ENCODE measurements around the gene PARP14.
"Not testable (repeated sequence)": the region's sequence is repeated elsewhere in the genome, so short reads cannot be mapped to it uniquely, and the experiment has no call there.

The PARP14 gene

DNA sequence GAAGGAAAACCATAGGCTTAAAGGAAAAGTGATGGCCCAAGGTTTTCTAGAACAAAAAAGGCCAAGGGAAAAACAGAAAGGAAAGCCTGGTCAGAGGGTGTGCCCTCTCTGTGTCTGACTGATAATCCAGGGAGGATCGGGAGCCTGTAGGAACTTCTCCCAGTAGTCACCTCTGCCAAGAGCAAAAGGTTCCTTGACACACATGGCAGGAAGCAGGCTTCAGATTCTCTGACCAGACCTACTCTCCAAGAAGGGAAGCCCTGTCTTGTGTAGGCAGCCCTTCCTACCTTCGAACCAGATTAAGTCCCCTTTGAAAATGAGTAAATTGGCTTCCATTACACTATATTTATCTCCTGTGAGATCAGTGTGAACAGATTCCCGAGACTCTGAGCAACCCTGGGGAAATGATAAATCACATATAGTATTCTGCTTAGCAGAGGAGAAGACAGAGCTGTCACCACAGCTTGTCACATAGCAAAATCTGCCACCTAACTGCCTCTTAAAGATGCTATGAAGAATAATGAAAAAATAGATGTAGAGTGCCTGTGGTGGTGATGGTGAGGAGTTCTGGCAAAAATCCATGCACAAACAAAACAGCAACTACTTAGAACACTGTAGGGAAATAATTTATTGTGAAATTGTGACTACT, 38.8 kb downstream of the PARP14 start:
- DNase-seq = no peak

DNA sequence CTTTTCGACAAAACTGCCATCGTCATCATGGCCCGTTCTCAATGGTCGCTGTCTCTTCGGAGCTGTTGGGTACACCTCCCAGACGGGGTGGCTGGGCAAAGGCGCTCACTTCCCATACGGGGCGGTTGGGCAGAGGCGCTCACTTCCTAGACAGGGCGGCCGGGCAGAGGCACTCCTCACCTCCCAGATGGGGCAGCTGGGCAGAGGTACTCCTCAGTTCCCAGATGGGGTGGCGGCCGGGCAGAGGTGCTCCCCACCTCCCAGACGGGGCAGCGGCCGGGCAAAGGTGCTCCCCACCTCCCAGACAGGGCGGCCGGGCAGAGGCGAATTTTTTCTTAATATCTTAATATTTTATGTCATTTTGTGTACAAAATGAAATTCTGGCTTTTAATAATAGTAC, 44.5 kb downstream of the PARP14 start:
- DNase-seq = no peak

DNA sequence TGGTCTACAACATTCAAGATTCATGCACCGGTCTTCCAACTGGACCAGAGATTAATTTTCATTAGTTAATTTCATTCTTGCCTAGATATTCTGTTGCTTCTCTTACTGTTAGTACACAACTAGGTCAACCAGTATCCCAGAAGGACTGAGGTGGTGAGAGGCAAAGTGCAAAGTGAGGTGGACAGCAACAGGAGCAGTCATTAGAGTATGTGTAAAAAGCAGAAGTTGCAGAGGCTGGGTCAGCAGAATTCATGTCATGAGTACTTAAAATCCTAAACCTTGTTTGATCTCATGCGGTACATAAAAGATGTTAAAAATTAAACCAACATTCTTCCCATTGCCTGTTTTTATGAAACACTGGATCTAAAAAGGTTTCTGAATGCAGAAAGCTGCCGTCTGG, 46.7 kb downstream of the PARP14 start:
- DNase-seq = no peak

DNA sequence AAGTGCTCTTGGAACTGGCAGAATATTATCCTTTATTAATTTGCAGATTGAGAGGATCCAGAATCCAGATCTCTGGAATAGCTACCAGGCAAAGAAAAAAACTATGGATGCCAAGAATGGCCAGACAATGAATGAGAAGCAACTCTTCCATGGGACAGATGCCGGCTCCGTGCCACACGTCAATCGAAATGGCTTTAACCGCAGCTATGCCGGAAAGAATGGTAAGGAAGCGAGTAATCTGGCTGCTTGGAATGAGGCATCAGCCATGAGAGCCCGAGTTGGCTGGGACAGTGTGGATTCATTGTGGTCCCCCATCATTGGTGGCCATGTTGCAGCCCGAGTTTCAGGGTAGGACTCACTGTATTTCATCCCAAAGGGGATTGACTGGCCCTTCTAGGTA, 47.1 kb downstream of the PARP14 start:
- DNase-seq = no peak

DNA sequence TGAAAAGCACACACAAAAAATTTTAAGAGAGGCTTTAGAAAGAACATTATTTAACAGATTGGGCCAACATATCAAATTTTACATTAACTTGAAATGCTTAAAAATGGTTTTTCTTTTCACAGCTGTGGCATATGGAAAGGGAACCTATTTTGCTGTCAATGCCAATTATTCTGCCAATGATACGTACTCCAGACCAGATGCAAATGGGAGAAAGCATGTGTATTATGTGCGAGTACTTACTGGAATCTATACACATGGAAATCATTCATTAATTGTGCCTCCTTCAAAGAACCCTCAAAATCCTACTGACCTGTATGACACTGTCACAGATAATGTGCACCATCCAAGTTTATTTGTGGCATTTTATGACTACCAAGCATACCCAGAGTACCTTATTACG, 47.5 kb downstream of the PARP14 start:
- no peak for DNase-seq

DNA sequence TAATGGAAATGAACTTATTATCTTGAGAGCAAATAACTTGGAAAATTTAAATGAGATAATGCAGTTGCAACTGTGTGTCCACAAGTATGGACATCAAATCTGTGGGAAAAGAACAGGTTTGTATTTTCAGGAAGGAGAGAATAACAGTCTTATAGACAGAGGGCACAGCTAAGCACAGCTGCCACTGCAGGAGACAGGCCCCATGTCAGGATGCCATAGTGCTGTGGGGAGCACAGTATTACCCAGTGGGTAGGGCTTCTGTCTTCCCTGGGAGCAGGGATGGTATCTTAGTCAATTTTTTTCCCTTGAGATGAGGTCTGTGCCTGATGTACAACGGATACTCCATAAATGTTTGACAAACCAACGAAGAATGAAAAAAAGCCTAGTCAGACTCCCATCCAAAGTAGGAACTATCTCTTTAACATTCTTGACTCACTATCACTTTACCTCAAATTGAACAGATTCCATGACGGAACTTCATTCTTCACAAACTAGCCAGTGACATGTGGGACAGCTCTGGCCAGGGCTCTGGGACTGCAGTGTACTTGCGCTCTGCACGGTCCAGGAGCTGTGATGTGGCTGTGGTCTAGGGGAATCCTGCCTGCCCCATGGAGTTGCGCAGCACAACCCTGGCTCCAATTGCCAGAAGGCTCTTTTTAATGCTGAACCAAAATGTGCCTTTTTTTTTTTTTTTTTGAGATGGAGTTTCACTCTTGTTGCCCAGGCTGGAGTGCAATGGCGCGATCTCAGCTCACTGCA, 48.3 kb downstream of the PARP14 start:
- no peak for DNase-seq

DNA sequence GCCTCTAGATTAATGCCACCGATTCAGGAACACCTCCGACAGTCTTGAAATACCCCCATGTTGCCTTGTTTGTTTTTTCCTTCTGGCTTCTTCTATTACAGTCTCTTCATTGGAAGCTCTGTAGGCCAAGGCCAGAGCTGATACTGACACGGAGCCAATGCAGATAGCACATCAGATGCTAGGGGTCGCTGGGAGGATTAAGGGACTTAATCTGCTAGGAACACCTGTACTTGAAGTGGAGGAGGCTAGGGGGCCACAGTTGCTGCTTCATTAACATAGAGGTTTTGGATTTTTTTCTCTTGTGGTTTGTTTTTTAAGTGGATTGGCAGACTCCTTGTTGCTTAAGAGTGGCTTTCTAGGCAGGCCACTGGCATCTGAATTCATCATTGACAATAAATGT, 49.6 kb downstream of the PARP14 start:
- no peak for DNase-seq

DNA sequence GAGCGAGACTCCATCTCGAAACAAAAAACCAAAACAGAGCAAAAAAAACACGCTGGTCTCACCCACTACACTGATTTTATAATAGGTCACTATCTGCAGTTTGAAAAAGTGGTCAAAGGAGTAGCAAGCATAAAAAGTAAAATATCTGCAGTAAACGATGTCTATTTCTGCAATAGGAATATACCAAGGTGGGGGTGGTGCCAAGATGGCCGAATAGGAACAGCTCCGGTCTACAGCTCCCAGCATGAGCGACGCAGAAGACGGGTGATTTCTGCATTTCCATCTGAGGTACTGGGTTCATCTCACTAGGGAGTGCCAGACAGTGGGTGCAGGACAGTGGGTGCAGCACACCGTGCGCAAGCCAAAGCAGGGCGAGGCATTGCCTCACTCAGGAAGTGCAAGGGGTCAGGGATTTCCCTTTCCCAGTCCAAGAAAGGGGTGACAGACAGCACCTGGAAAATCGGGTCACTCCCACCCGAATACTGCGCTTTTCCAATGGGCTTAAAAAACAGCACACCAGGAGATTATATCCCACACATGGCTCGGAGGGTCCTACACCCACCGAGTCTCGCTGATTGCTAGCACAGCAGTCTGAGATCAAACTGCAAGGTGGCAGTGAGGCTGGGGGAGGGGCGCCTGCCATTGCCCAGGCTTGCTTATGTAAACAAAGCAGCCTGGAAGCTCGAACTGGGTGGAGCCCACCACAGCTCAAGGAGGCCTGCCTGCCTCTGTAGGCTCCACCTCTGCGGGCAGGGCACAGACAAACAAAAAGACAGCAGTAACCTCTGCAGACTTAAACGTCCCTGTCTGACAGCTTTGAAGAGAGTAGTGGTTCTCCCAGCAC, 52.3 kb downstream of the PARP14 start:
- DNase-seq = peak; percentile 65

DNA sequence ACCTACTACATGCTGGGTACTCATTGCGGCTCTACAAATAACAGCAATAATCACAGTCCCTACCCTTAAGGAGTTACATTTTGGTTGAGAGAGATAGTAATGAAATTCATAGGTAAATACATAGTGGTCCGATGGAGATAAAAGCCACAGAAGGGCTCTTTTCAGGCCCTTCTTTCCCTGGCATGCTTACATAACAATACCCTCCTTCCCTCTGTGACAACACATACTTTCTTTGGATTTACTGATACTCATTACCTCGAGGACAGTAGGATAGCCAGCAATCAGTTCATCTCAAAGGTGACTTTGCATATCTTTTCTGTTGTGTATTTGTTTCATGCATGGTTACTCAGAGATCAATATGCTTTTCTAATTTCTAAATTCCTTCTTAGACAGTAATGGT, 58.5 kb downstream of the PARP14 start:
- no peak for DNase-seq

DNA sequence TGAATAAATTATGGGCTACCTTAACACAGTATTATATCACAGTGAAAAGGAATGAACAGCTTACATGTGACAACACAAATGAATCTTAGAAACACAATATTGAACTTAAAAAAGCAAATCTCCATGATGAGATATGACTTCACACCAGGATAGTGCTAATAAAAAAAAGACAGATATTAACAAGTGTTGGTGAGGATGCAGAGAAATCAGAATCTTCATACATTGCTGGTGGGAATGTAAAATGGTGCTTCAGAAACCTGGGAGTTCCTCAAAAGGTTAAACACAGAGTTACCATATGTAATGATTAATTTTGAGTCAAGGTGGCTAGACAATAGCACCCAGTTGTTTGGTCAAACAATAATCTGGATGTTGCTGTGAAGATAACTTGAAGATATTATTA, 61.6 kb downstream of the PARP14 start:
- no peak for DNase-seq

DNA sequence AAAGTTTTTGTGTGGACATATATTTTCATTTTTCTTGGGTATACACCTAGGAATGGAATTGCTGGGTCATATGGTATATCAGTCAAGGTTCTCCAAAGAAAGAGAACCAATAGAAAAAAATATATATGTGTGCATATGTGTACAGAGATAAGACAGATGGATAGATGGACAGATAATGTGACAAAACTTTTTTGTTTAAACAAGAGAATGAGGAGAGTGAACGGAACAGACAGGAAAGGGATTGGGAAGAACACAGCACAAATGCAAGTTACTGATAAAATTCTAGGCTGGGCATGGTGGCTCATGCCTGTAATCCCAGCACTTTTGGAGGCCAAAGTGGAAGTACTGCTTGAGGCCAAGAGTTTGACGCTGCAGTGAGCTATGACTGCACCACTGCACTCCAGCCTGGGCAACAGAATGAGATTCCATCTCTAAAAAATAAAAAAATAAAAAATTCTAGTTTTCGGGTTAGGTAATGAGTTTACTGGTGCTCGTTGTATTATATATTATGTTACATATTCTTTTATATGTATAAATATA, 63.0 kb downstream of the PARP14 start:
- DNase-seq = no peak

DNA sequence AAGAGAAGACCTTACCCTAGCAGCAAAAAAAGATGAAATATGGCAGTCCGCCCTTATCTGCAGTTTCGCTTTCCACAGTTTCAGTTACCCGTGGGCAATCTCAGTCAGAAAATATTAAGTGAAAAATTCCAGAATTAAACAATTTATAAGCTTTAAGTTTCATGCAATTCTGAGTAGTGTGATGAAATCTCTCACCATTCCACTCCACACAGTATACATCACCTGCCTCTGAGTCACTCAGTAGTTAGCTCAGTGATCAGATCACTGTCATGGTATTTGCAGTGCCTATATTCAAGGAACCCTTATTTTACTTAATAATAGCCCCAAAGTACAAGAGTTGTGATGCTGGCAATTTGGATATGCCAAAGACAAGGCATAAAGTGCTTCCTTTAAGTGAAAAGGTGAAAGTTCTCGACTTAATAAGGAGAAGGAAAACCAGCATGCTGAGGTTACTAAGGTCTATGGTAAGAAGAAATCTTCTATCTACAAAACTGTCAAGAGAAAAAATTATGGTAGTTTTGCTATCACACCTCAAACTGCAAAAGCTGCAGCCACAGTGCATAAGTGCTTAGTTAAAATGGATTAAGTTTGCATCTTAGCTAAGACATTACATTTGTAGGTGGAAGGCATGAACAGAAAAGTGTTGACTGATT, 64.9 kb downstream of the PARP14 start:
- no peak for DNase-seq

DNA sequence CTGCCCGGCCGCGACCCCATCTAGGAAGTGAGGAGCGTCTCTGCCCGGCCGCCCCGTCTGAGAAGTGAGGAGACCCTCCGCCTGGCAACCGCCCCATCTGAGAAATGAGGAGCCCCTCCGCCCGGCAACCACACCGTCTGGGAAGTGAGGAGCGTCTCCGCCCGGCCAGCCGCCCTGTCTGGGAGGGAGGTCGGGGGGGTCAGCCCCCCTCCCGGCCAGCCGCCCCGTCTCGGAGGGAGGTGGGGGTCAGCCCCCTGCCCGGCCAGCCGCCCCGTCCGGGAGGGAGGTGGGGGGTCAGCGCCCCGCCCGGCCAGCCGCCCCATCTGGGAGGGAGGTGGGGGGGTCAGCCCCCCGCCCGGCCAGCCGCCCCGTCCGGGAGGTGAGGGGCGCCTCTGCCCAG, 66.7 kb downstream of the PARP14 start:
- not testable (repeated sequence) for DNase-seq

DNA sequence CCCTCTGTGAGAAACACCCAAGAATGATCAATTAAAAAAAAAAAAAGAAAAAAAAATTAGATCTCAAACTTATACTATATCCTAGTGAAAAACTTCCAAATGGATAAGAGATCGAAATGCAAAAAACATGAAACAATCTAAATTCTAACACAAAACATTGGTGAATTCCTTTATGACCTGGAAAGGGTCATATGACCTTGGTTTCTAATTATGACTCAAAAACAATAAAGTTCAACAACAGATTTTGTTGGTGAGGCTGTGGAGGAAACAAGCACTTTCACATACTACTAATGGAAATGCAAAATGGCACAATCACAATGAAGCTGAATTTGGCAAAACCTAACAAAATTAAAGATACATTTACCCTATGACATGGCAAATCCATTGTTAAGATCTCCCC, 67.7 kb downstream of the PARP14 start:
- no peak for DNase-seq

DNA sequence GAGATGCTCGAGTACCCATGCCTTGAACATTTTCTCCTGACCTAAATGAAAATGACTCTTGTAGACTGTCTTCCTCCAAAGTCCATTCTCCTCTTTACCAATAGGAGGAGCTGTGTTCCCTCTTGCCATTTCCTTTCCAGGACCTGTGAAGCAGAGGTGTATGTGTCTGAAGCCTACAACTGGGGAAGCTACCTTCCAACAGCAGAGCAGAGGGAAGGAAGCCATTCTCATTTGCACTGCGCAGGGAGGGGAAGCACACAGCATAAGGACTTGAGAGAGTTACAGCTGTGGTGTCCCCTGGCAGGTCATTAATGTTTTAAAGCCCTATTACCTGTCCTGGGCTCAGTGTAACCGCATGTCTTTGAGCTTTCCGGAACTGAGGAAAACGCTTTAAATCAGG, 74.3 kb downstream of the PARP14 start:
- DNase-seq = no peak

DNA sequence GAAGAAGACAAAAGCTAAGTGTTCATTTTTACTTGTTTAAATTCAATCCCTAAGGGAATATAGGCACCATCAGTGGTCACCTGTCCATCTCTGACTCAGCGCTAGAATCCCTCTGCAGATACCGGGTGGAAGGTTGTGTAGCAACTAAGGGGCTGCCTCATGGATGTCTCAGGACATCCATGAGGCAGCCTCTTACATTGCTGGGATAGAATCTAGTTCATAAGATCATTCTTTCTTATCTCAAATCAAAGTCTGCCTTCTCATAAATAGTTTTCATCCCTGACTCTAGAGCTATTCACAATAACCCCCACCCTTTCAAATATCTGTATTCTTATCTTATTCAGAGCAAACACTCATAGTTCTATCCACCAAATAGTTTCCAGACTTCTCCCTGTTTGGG, 74.9 kb downstream of the PARP14 start:
- no peak for DNase-seq

DNA sequence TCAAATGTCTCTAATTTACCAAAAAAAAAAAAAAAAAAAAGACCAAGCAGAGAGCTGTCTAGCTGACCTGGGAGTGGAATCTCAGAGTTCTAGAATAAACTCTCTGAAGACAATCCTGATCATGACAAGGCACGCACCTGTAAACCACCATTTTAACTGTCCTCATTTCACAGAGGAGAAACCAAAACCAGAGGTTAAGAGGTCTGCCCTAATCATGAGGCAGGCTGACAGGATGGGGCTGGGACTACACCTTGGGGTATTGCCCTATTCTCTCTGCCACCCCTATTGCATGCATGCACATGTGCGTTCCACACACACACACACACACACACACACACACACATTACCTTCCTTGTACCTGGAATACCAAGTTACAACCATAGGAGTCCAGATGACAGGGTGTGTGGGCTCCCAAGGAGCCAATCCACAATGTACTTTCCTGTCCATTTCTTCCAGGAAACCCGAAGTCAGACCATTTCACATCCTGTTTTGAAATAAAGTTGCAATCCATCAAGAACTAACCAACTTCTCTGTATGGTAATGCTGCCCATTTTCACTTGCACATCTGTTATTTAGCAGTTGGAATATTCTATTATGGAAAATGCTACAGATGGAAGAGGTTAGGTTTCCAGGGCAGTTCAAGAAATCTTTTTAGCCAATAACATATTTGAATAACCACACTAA, 78.4 kb downstream of the PARP14 start:
- no peak for DNase-seq

DNA sequence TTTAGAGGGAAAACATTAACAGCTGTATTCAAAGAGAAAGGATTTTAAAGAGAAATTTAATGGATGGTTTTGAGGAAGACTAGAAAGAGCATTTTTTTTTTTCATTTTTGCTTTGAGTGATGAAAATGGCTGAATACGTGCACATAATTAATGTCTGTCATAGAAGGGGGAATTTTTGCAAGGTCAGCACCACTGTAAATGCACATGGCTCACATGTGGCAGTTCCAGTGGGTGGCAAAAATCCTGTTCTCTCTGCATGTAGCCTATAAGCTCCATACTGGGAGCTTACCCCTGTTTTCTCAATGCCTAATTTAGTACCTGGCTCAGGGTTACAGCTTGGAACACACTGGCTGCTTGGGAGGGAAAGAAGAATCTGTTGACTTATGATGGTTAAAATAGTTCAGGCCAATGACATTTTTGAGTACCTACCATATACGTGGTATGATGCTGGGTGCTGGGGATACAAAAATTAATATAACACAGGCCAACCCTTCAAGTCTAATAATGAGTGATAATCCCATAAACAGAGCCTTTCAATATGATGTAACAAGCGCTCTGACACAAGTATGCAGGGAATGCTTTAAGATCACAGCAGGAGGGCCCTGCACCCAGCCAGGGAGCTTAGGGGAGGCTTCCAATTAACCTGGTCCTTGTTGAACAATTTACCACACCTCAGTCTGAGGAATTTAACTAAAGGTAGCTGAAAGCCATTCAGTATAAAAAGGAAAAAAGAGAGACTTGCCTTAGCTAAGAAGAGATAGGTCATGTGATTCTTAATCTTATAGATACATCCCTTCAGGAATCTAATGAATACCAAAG, 80.0 kb downstream of the PARP14 start:
- DNase-seq = no peak

DNA sequence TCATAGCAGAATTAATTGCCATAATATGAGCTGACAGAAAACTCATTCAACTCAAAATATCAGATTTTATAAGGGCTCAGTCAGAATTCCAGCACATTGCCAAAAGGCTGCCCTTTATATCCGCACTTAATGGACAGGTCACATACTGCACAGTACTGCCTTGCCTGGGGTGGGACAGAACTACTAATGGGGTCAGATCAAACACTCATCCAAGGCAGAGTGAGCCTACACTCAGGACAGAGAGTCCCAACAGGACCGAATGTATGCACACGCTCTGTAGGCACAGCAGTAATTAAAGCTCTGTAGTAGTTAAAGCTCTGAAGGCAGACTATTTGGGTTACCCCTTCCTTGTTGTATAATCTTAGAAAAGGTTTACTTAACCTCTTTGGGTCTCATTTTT, 85.8 kb downstream of the PARP14 start:
- DNase-seq = no peak

DNA sequence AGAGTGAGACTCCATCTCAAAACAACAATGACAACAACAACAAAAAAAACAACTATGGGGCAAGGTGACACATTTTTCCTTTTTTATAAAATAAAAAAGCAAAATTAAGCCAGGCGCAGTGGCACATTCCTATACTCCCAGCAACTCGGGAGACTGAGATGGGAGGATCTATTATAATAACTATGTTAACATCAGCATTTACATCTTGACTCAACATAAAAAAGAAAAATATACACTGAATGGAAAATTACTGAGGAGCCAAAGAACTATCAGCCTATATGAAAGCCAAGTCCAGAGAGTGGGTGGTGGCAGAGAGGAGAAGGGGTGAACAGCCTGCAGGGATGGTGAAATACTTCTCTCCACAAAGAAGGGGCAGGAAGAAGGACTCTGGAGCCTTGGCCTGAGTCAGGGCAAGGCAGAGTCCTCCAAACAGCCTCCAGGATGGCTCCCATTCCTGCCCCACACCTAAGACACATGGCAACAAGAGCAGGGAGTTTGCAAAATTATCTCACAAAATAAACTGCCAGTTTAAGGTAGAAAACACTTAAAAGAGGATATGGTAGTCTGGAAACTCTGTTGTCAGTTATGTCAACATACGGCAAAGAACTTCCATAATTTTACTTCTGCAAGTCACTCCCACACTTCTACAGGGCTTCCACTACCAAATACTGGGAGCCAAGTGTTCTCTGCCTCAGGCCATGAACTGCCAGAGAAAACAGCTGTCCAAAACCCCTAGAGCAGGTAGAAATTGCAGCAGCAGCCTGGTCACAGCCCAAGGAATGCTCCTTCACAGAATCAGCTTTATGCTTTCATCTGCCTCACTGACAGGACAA, 87.1 kb downstream of the PARP14 start:
- DNase-seq = no peak
